A549 (cell line): ENCODE data around the gene RABL2B. TPM values are rescaled to one million over a fixed set of nuclear protein-coding genes. Genes with fewer than 3 reads are reported as not detected.

ENCODE experiments used
- ATAC-seq, 2 experiments: fragments of 200-7000 bp in 1 of 2; fragments of >200 bp in 1 of 2; cut with Nextera tagmentation in 1 of 2; cut with Tn5 transposase in 1 of 2; 3 replicates each; pipeline versions ENCODE4 v1.8.0 to v1.9.1; 2018 to 2020; ENCODE audit warnings: mild to moderate bottlenecking in 1 of 2, moderate library complexity in 1 of 2
- CTCF ChIA-PET: fragments of 300-600 bp; sonication (Branson Sonifier 250); formaldehyde crosslinking; extraction: SDS; loops from one replicate; lab custom pipeline; 2021; ENCODE audit warnings: antibody characterized with exemption, inconsistent platforms; lab: Yijun Ruan, JAX
- POLR2A ChIA-PET: fragments of 350-600 bp; formaldehyde crosslinking; extraction: SDS; loops from one replicate; lab custom pipeline; 2021; ENCODE audit warnings: antibody characterized with exemption, inconsistent platforms; lab: Yijun Ruan, JAX
- DNase-seq, 2 experiments: peaks; one replicate each; pipeline versions ENCODE4 v3.0.0 to v3.0.0-alpha.2; 2011 to 2016; ENCODE audit warnings: low read depth in 1 of 2, low spot score in 1 of 2
- FAIRE-seq: peaks from 2 replicates; lab custom pipeline; 2011; peaks lifted over from hg19 to GRCh38; lab: Jason Lieb, UNC
- H3K27ac ChIP-seq, 2 experiments: fragments of >200 bp; sonication (Bioruptor Twin); formaldehyde crosslinking; 3 replicates each; pipeline ENCODE4 v1.5.1; 2016 to 2017
- H3K4me1 ChIP-seq: fragments of >200 bp; sonication (Bioruptor Twin); formaldehyde crosslinking; 3 replicates; pipeline ENCODE4 v1.6.1; 2016
- H3K4me2 ChIP-seq: fragments of >200 bp; sonication (Bioruptor Twin); formaldehyde crosslinking; 3 replicates; pipeline ENCODE4 v1.6.1; 2016
- H3K4me3 ChIP-seq: fragments of >200 bp; sonication (Bioruptor Twin); formaldehyde crosslinking; 3 replicates; pipeline ENCODE4 v1.5.1; 2016
- H3K9me3 ChIP-seq: fragments of >200 bp; sonication (Bioruptor Twin); formaldehyde crosslinking; 3 replicates; pipeline ENCODE4 v1.6.1; 2016
- ATOH8 ChIP-seq: fragments of 250-450 bp; sonication (Bioruptor Pico); IDR thresholded peaks from 2 replicates; pipeline ENCODE4 v1.5.0; 2020; ENCODE audit warnings: low read depth, mild to moderate bottlenecking, moderate library complexity
- BHLHE40 ChIP-seq: IDR thresholded peaks from 2 replicates; pipeline ENCODE4 v1.6.1; 2012; ENCODE audit warnings: low read depth, low read length, inconsistent platforms
- CBX8 ChIP-seq: fragments of 200-600 bp; sonication (generic); IDR thresholded peaks from 2 replicates; pipeline ENCODE4 v1.6.1; 2016
- CTCF ChIP-seq: fragments of >200 bp; sonication (Bioruptor Twin); formaldehyde crosslinking; IDR thresholded peaks from 3 replicates; pipeline ENCODE4 v1.5.1; 2016
- ESRRA ChIP-seq: fragments of 150-350 bp; IDR thresholded peaks from 2 replicates; pipeline ENCODE4 v1.6.1; 2014; ENCODE audit warnings: mild to moderate bottlenecking, low read length, borderline replicate concordance
- HEYL ChIP-seq: fragments of 250-450 bp; sonication (Bioruptor Pico); IDR thresholded peaks from 2 replicates; pipeline ENCODE4 v1.8.0; 2021; ENCODE audit warnings: mild to moderate bottlenecking, moderate library complexity
- HOXA7 ChIP-seq: fragments of 250-450 bp; sonication (Bioruptor Pico); IDR thresholded peaks from 2 replicates; pipeline ENCODE4 v1.5.0; 2020; ENCODE audit warnings: mild to moderate bottlenecking, moderate library complexity
- HOXB13 ChIP-seq: fragments of 250-450 bp; sonication (Bioruptor Pico); IDR thresholded peaks from 2 replicates; pipeline ENCODE4 v1.5.0; 2020; ENCODE audit warnings: low read depth, mild to moderate bottlenecking, moderate library complexity
- HOXB5 ChIP-seq: fragments of 250-450 bp; sonication (Bioruptor Pico); IDR thresholded peaks from 2 replicates; pipeline ENCODE4 v1.5.0; 2020; ENCODE audit warnings: mild to moderate bottlenecking, moderate library complexity
- KDM1A ChIP-seq: fragments of 200-600 bp; sonication (generic); IDR thresholded peaks from 2 replicates; pipeline ENCODE4 v1.6.1; 2016; ENCODE audit warnings: low read depth, mild to moderate bottlenecking
- KDM5A ChIP-seq: fragments of 200-600 bp; sonication (generic); IDR thresholded peaks from 2 replicates; pipeline ENCODE4 v1.6.1; 2016; ENCODE audit warnings: antibody characterized with exemption, mild to moderate bottlenecking
- MAX ChIP-seq: IDR thresholded peaks from 2 replicates; pipeline ENCODE4 v1.6.1; 2012
- PHF8 ChIP-seq: fragments of 200-600 bp; sonication (generic); IDR thresholded peaks from 2 replicates; pipeline ENCODE4 v1.6.1; 2016; ENCODE audit warnings: low read depth, mild to moderate bottlenecking, antibody characterized with exemption, moderate library complexity, borderline replicate concordance
- POLR2A ChIP-seq: IDR thresholded peaks from 2 replicates; pipeline ENCODE4 v1.6.1; 2012; ENCODE audit warnings: mild to moderate bottlenecking, low read length
- POLR2AphosphoS2 ChIP-seq: conservative IDR thresholded peaks from 2 replicates; pipeline ENCODE4 v1.6.1; 2012; ENCODE audit warnings: low read length, improper control_type of control experiment, inconsistent platforms
- RAD21 ChIP-seq, 2 experiments: fragments of >200 bp in 1 of 2; sonication (Bioruptor Twin) in 1 of 2; formaldehyde crosslinking in 1 of 2; IDR thresholded peaks in 1 of 2; conservative IDR thresholded peaks in 1 of 2; 2 replicates in 1 of 2; 3 replicates in 1 of 2; pipeline ENCODE4 v1.6.1; 2012 to 2018; ENCODE audit warnings: inconsistent platforms in 1 of 2
- ZSCAN20 ChIP-seq: fragments of 250-450 bp; sonication (Bioruptor Pico); IDR thresholded peaks from 2 replicates; pipeline ENCODE4 v1.8.0; 2022; ENCODE audit warnings: mild to moderate bottlenecking, moderate library complexity
- WGBS: methylation state at CpG from one replicate; pipeline ENCODE4 v1.1.6; 2017; ENCODE audit errors: missing lambda C conversion rate; 5-methylcytosine and 5-hydroxymethylcytosine counted together
- polyA plus RNA-seq, 4 experiments: library from polyadenylated mRNA; depleted of rRNA in 3 of 4; stranded (reverse); fragments of >200 nt; fragmentation: RNase III in 1 of 4; extraction: RNeasy Plus Mini Kit Qiagen cat#74134 plus additional on column Dnase treatment in 1 of 4; gene quantifications; 2 replicates in 3 of 4; 3 replicates in 1 of 4; pipeline ENCODE4 v1.2.3, GENCODE V29; 2011 to 2017
- TF ChIP-seq, protein P1 (sequence below): fragments of >200 bp; sonication (Bioruptor Twin); formaldehyde crosslinking; IDR thresholded peaks from 3 replicates; pipeline ENCODE4 v1.6.1; 2016
- TF ChIP-seq, protein P2 (sequence below): fragments of 250-450 bp; sonication (Bioruptor Pico); IDR thresholded peaks from 2 replicates; pipeline ENCODE4 v1.5.0; 2021; ENCODE audit warnings: mild to moderate bottlenecking, moderate library complexity, borderline replicate concordance
- TF ChIP-seq, protein P3 (sequence below): IDR thresholded peaks from 2 replicates; pipeline ENCODE4 v1.6.1; 2012
- TF ChIP-seq, protein P4 (sequence below): IDR thresholded peaks from 2 replicates; pipeline ENCODE4 v1.6.1; 2012; ENCODE audit warnings: low read depth, borderline replicate concordance

RABL2B gene
- polyA plus RNA-seq, 2 of the 4 experiments (the other 2 are of a cell fraction), result 22.1 to 32.6 TPM

GRCh38 chr22:50726643-50727340 is 56.6 kb downstream of the RABL2B start:
- Histone ChIP-seq H3K27ac (no peak overlapping the region), H3K4me1 (no peaks in the 10 kb centered on the region), H3K9me3 (no peaks in the 10 kb centered on the region), H3K4me3 (no peak overlapping the region), H3K4me2 (no peak overlapping the region)
- CTCF ChIA-PET, result interaction anchor here (1.4 to 1.8 kb wide), 2 partner anchors 11 to 48 kb away, joined by 3 to 4 read pairs; no protein-coding TSS in a partner anchor
- FAIRE-seq, result no peak
- ATAC-seq, result 0 out of 6 replicates have a peak, but pooled peaks of 1 of the 2 experiments have one; percentile 15
- TF ChIP-seq, protein P1, sequence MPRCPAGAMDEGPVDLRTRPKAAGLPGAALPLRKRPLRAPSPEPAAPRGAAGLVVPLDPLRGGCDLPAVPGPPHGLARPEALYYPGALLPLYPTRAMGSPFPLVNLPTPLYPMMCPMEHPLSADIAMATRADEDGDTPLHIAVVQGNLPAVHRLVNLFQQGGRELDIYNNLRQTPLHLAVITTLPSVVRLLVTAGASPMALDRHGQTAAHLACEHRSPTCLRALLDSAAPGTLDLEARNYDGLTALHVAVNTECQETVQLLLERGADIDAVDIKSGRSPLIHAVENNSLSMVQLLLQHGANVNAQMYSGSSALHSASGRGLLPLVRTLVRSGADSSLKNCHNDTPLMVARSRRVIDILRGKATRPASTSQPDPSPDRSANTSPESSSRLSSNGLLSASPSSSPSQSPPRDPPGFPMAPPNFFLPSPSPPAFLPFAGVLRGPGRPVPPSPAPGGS, result no peak
- TF ChIP-seq ESRRA, result no peak
- no peak for TF ChIP-seq HOXB13 (CRISPR knock-in tag)
- TF ChIP-seq, protein P2, sequence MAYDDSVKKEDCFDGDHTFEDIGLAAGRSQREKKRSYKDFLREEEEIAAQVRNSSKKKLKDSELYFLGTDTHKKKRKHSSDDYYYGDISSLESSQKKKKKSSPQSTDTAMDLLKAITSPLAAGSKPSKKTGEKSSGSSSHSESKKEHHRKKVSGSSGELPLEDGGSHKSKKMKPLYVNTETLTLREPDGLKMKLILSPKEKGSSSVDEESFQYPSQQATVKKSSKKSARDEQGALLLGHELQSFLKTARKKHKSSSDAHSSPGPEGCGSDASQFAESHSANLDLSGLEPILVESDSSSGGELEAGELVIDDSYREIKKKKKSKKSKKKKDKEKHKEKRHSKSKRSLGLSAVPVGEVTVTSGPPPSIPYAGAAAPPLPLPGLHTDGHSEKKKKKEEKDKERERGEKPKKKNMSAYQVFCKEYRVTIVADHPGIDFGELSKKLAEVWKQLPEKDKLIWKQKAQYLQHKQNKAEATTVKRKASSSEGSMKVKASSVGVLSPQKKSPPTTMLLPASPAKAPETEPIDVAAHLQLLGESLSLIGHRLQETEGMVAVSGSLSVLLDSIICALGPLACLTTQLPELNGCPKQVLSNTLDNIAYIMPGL, result no peak
- no peak for TF ChIP-seq PHF8
- no peak for DNase-seq
- WGBS, result 85% methylated on average over 14 of the region's 14 CpGs
- POLR2A ChIA-PET, result no interaction called here

- POLR2A ChIA-PET, result no interaction called here
- no peaks in the 10 kb centered on the region for H3K4me1 ChIP-seq
- FAIRE-seq, result no peak
Observed at GRCh38 chr22:50725597-50725996, 57.8 kb downstream of the RABL2B start.

GRCh38 chr22:50724616-50725015 is 58.8 kb downstream of the RABL2B start:
- ChIA-PET CTCF (interaction anchor here (0.7 to 0.8 kb wide), 2 partner anchors 33 to 84 kb away, joined by 3 read pairs; no protein-coding TSS in a partner anchor), POLR2A (no interaction called here)
- Histone ChIP-seq H3K4me3 (no peak overlapping the region), H3K4me2 (no peak overlapping the region), H3K4me1 (no peaks in the 10 kb centered on the region)
- FAIRE-seq (no peak), ATAC-seq (no peak)
- 95% methylated on average over 7 of the region's 8 CpGs for WGBS
- TF ChIP-seq CBX8, result no peak
- TF ChIP-seq ATOH8 (CRISPR knock-in tag), result no peak
- TF ChIP-seq HOXB13 (CRISPR knock-in tag), result no peak
- no peak for TF ChIP-seq POLR2A
- TF ChIP-seq KDM5A, result no peak
- TF ChIP-seq BHLHE40, result no peak
- no peak for TF ChIP-seq MAX
- no peak for TF ChIP-seq HEYL (CRISPR knock-in tag)
- TF ChIP-seq, protein P3, sequence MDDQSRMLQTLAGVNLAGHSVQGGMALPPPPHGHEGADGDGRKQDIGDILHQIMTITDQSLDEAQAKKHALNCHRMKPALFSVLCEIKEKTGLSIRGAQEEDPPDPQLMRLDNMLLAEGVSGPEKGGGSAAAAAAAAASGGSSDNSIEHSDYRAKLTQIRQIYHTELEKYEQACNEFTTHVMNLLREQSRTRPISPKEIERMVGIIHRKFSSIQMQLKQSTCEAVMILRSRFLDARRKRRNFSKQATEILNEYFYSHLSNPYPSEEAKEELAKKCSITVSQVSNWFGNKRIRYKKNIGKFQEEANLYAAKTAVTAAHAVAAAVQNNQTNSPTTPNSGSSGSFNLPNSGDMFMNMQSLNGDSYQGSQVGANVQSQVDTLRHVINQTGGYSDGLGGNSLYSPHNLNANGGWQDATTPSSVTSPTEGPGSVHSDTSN, result no peak
- TF ChIP-seq KDM1A, result no peak
- TF ChIP-seq HOXA7 (CRISPR knock-in tag), result no peak
- no peak for TF ChIP-seq HOXB5 (CRISPR knock-in tag)
- TF ChIP-seq ZSCAN20, result no peak
- no peak for TF ChIP-seq RAD21 (conservative IDR thresholded peaks at IDR 0.05 in 1 of 2, IDR thresholded peaks at IDR 0.05 in 1 of 2)
- no peak for TF ChIP-seq CTCF
- TF ChIP-seq, protein P4, sequence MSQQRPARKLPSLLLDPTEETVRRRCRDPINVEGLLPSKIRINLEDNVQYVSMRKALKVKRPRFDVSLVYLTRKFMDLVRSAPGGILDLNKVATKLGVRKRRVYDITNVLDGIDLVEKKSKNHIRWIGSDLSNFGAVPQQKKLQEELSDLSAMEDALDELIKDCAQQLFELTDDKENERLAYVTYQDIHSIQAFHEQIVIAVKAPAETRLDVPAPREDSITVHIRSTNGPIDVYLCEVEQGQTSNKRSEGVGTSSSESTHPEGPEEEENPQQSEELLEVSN, result no peak
- TF ChIP-seq, all 56 proteins: peak for 0
- Histone ChIP-seq H3K27ac (no peak overlapping the region), H3K9me3 (no peaks in the 10 kb centered on the region)
- DNase-seq, result no peak

More at GRCh38 chr22:50725597-50725996, 57.8 kb downstream of the RABL2B start:
- WGBS, result 90% methylated on average over 6 of the region's 7 CpGs
- H3K4me2 ChIP-seq, result no peak overlapping the region
- no peak overlapping the region for H3K27ac ChIP-seq
- TF ChIP-seq POLR2AphosphoS2, result no peak
- CTCF ChIA-PET, result interaction anchor here (0.7 to 1.8 kb wide), 4 partner anchors 10 to 49 kb away, joined by 3 to 4 read pairs (median 3); no protein-coding TSS in a partner anchor
- ATAC-seq, result no peak
- no peaks in the 10 kb centered on the region for H3K9me3 ChIP-seq
- H3K4me3 ChIP-seq, result no peak overlapping the region
- no peak for DNase-seq
